ENCODE results near the gene ADAMTS6.

ADAMTS6 gene

DNA sequence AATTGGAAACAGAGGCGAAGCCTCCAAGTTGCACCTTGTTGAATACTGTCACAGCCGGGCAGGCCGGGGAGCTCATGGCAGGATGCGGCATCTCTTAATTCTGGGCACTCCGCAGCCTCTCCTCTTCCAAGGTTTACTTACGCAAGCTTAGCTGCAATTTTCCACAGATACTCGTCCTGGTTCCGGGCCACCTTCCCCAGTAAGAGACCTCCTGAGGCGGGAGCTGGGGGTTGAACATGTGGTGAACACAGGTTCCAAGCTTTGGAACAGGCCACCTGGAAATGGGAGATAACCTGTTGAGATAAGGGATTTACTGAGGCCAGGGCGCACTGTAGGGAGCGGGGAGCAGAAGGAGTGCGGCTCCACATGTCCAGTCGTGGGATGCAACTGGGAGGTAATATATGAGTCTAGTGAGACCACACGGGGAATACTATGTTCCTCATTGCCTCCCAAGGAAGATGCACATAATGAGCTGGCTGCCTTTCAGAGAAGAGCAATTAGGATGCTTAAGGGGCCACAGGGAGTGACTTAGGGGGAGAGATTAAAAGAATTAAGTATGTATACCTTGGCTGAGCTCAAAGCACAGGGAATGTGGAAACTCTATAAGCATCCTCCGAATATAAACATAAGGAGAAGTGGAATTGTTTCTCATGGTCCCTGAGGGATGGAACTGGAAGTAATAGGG lies 377.8 kb downstream of the ADAMTS6 start:
- no peak for DNase-seq (ENCODE audit: low read depth)

- DNase-seq (ENCODE audit: low read depth) = peak; percentile 37
These were observed 378.6 kb downstream of the ADAMTS6 start for GRCh38 chr5:65102976-65103711.

- DNase-seq (ENCODE audit: low read depth) = no peak
These were observed 379.2 kb downstream of the ADAMTS6 start for GRCh38 chr5:65102371-65102975.

- no peak for DNase-seq (ENCODE audit: low read depth)
These were observed 380.1 kb downstream of the ADAMTS6 start for GRCh38 chr5:65101632-65102100.

DNA sequence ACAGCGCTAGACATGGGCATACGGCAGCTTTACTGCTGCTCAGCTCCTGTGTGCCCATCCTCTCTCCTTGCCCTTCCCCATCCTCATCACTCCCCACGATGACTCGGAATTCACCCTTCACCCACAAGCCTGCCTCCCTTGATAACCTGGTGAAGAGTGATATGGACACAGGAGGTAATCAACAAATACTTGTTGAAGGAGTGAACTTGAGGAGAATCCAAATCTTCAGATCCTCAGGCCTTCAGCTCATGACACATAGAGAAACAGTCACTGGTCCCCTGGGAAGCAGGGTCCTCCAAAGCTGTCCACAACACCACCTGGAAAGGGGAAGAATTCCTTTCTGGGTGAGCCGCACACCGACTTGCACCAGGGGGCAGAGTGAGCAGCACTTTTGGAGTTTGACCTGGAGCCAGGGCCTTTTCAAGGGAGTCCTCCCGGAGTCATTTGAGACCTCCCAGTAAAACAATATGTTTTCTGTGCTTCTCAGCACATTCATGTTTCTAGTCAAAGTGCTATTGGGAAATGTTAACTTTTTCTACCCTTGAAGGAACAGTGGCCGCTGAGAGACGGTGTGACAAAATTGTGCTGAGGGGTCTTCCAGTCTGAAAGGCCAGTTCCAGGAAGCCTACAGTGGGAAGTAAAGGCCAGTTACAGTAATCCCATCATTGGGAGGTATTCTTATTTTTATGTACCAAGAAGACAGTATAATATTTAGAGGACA lies 380.6 kb downstream of the ADAMTS6 start:
- DNase-seq (ENCODE audit: low read depth) = no peak
